ENCODE results near the gene ANKRD22.

DNA sequence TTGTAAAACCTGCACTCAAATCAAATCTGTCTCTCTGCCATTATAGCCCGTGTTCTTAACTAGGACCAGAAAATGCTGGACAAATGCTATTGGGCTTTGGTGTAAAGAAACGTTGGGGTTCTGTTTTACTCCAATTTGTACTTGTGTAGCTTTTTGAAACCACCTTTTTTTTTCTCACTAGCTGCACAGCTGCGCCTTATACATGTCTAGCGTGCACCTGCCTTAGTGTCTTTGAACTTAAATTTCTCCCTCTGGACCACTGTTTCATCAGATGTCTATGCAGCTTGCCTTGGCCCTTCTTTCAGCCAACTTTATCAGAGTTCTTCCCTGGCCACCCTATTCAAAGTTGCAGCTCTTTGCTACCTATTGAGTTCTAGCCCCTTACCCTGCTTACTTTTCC is 42.0 kb downstream of the ANKRD22 start:
- TF ChIP-seq, protein P1, sequence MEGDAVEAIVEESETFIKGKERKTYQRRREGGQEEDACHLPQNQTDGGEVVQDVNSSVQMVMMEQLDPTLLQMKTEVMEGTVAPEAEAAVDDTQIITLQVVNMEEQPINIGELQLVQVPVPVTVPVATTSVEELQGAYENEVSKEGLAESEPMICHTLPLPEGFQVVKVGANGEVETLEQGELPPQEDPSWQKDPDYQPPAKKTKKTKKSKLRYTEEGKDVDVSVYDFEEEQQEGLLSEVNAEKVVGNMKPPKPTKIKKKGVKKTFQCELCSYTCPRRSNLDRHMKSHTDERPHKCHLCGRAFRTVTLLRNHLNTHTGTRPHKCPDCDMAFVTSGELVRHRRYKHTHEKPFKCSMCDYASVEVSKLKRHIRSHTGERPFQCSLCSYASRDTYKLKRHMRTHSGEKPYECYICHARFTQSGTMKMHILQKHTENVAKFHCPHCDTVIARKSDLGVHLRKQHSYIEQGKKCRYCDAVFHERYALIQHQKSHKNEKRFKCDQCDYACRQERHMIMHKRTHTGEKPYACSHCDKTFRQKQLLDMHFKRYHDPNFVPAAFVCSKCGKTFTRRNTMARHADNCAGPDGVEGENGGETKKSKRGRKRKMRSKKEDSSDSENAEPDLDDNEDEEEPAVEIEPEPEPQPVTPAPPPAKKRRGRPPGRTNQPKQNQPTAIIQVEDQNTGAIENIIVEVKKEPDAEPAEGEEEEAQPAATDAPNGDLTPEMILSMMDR (IDR thresholded peaks at IDR 0.05): no peak
- TF ChIP-seq EP300 (IDR thresholded peaks at IDR 0.05): no peak
- no peak for TF ChIP-seq POLR2A (IDR thresholded peaks at IDR 0.05)

Measured in sigmoid colon (tissue), 4 donors.